ENCODE data around the gene OR13C4.

DNA sequence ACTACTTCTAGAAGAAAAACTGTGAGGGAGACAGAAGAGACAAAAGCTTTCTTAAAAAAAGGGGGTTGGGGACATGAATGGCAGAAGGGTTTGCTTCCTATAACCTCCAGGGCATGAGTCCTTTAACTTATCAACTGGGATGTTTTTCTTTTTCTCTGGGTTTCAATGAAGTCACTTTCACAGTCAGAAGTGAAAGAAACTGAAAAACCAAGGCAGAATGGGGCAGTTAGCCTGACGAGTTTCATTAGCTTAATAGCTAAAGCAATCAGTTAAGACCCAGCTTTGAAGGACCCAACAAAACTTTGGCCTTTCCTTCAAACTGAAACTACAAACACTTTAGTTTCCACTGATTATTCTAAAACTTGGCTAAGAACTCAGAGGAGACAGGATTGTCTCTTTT lies 37.3 kb upstream of the OR13C4 start:
- TF ChIP-seq, protein P1, sequence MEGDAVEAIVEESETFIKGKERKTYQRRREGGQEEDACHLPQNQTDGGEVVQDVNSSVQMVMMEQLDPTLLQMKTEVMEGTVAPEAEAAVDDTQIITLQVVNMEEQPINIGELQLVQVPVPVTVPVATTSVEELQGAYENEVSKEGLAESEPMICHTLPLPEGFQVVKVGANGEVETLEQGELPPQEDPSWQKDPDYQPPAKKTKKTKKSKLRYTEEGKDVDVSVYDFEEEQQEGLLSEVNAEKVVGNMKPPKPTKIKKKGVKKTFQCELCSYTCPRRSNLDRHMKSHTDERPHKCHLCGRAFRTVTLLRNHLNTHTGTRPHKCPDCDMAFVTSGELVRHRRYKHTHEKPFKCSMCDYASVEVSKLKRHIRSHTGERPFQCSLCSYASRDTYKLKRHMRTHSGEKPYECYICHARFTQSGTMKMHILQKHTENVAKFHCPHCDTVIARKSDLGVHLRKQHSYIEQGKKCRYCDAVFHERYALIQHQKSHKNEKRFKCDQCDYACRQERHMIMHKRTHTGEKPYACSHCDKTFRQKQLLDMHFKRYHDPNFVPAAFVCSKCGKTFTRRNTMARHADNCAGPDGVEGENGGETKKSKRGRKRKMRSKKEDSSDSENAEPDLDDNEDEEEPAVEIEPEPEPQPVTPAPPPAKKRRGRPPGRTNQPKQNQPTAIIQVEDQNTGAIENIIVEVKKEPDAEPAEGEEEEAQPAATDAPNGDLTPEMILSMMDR (IDR thresholded peaks at IDR 0.05; ENCODE audit: poor library complexity, severe bottlenecking), result no peak
- TF ChIP-seq SMC3 (conservative IDR thresholded peaks at IDR 0.05; ENCODE audit: poor library complexity), result no peak
- no peak for TF ChIP-seq RAD21 (conservative IDR thresholded peaks at IDR 0.05)
